Testis (tissue), 3 donors: ENCODE data around the gene PAFAH2. TPM values are rescaled to one million over a fixed set of nuclear protein-coding genes. Genes with fewer than 3 reads are reported as not detected.

Source experiments
- DNase-seq: peaks from one replicate; pipeline ENCODE4 v3.0.0-alpha.2; 2019
- H3K27ac ChIP-seq, 2 donors: fragments of 200-600 bp; sonication (generic); one replicate each; pipeline ENCODE4 v1.5.1; 2019
- H3K27me3 ChIP-seq: fragments of 200-600 bp; sonication (generic); one replicate; pipeline ENCODE4 v1.5.1; 2019
- H3K36me3 ChIP-seq: fragments of 200-600 bp; sonication (generic); one replicate; pipeline ENCODE4 v1.5.1; 2017; ENCODE audit warnings: low read depth; ENCODE audit errors: missing control alignments
- H3K4me1 ChIP-seq: fragments of 200-600 bp; sonication (generic); one replicate; pipeline ENCODE4 v1.5.1; 2019
- H3K4me3 ChIP-seq, 2 donors: fragments of 200-600 bp; sonication (generic); one replicate each; pipeline ENCODE4 v1.5.1; 2017 to 2019
- H3K9me3 ChIP-seq: fragments of 200-600 bp; sonication (generic); one replicate; pipeline ENCODE4 v1.5.1; 2017
- POLR2A ChIP-seq: fragments of 450-650 bp; IDR thresholded peaks from one replicate; pipeline ENCODE4 v1.6.1; 2017; ENCODE audit warnings: antibody characterized with exemption, mild to moderate bottlenecking, moderate library complexity
- WGBS, 2 donors: methylation state at CpG; one replicate each; pipeline ENCODE4 v1.1.5; 2018; 5-methylcytosine and 5-hydroxymethylcytosine counted together
- intact Hi-C: fragments of 100-400 bp; cut with DNase I; formaldehyde crosslinking; loops from one replicate; pipeline ENCODE4 v1.15.1; 2023; ENCODE audit warnings: low total_unique reads
- polyA plus RNA-seq: library from polyadenylated mRNA; stranded (reverse); fragments of 350-450 nt; fragmentation: Illumina TruSeq; extraction: RNeasy Lipid Tissue Mini Kit (QIAGEN cat#74804); gene quantifications from one replicate; pipeline ENCODE4 v1.2.3, GENCODE V29; 2014; ENCODE audit warnings: low read depth, low replicate concordance; ENCODE audit not compliant: insufficient read depth
- total RNA-seq, 2 donors: library from RNA; depleted of rRNA; stranded (reverse); fragments of >200 nt; gene quantifications; one replicate each; pipeline ENCODE4 v1.2.3, GENCODE V29; 2016
- TF ChIP-seq, protein P1 (sequence below), 3 experiments: fragments of 450-650 bp in 2 of 3; fragments of 200-600 bp in 1 of 3; sonication (generic) in 1 of 3; IDR thresholded peaks; one replicate each; pipeline ENCODE4 v1.5.1; 2016 to 2019; ENCODE audit warnings: antibody characterized with exemption in 3 of 3, mild to moderate bottlenecking in 2 of 3, moderate library complexity in 1 of 3

The PAFAH2 gene
- total and polyA plus RNA-seq, 3 donors from 2014 or later: 14.5 to 24.1 (median 18.9) TPM

DNA sequence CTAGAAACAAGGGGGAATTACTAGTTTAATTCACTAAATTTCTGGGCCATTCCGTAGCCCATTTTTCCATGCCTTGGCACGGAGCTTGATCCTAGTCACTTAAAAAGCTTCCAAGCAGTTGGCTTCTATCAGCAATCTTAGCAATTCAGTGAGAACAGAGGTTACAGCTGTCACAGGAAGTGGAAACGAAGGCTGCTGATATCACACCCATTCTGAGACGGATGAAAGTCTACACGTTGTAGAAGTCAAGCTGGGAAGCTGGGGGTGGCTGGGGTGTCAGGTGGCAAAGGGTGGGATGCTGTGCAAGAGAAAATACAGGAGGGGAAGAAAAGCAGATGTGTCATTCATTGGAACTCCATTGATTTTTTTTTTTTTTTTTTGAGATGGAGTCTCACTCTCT is 79.9 kb downstream of the PAFAH2 start:
- no peak for TF ChIP-seq POLR2A
- TF ChIP-seq, protein P1, sequence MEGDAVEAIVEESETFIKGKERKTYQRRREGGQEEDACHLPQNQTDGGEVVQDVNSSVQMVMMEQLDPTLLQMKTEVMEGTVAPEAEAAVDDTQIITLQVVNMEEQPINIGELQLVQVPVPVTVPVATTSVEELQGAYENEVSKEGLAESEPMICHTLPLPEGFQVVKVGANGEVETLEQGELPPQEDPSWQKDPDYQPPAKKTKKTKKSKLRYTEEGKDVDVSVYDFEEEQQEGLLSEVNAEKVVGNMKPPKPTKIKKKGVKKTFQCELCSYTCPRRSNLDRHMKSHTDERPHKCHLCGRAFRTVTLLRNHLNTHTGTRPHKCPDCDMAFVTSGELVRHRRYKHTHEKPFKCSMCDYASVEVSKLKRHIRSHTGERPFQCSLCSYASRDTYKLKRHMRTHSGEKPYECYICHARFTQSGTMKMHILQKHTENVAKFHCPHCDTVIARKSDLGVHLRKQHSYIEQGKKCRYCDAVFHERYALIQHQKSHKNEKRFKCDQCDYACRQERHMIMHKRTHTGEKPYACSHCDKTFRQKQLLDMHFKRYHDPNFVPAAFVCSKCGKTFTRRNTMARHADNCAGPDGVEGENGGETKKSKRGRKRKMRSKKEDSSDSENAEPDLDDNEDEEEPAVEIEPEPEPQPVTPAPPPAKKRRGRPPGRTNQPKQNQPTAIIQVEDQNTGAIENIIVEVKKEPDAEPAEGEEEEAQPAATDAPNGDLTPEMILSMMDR (IDR thresholded peaks at IDR 0.05): no peak
- Histone ChIP-seq H3K4me3 (no peak overlapping the region), H3K27me3 (no peaks in the 10 kb centered on the region), H3K4me1 (no peaks in the 10 kb centered on the region), H3K36me3 (no peaks in the 10 kb centered on the region), H3K9me3 (no peaks in the 10 kb centered on the region), H3K27ac (no peak overlapping the region)
- DNase-seq: no peak
- intact Hi-C loops: no loop called here
- WGBS, 2 donors: 56 to 61% methylated on average over 5 of the region's 5 CpGs

DNA sequence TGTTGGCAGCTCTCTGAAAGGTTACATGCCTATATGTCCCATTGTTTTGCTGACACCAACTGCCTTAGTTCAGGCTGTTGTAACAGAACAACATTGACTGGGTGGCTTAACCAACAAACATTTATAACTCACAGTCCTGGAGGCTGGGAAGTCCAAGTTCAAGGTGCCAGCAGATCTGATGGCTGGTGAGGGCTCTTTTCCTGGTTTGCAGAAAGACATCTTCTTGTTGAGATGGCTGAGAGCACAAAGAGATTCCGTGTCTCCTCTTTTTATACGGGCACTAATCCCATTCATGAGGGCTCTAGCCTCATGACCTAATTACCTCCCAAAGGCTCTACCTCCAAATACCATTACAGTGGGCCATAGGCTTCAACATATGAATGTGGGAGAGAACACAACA is 81.4 kb downstream of the PAFAH2 start:
- H3K27ac ChIP-seq: no peak overlapping the region
- H3K9me3 ChIP-seq: no peaks in the 10 kb centered on the region
- WGBS, 2 donors: 89 to 95% methylated on average over 2 of the region's 2 CpGs
- no peaks in the 10 kb centered on the region for H3K36me3 ChIP-seq
- H3K4me3 ChIP-seq: no peak overlapping the region
- H3K4me1 ChIP-seq: no peaks in the 10 kb centered on the region
- H3K27me3 ChIP-seq: no peaks in the 10 kb centered on the region
- no peak for TF ChIP-seq POLR2A
- TF ChIP-seq, protein P1 (IDR thresholded peaks at IDR 0.05): no peak
- intact Hi-C loops: no loop called here
- no peak for DNase-seq

DNA sequence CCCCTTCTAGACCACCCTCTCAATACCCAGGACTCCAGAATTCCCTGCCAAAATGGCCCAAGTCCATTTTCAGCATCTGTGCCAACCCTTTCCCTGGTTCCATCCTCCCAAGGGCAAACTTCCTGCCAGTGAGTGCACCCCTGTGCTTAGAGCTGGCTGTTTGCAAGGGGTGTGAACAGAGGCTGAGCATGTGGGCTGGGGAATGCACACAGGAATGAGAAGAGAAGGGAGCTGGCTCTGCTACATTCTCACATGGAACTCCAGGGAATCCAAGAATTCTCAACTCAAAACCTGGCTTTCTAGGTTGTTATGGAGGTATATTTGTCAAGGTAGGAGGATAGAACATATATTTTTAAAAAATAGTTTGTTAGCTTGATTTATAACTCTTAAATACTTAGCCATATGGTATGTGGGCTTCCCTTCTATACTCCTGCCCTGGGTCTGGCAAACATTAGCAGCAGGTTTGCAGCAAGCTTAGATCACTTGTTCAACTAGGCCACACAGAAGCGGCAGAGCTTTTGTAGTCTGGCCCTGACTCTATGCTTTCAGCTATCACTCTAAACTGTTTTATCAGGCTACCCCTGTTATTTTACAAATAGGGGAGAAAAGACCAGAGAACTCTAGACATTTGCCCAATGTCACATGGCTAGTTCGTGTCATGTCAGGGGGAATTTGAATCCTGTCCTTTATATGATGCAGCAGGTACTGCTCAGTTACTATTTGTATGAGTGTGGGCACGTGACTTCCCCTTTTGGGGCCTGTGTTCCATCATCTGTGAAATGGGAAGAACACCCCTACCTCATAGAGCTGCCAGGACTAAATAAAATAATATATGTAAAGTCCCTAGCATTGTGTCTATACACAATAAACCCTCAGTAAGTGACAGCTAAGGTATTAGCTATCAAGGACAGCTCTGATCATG is 83.5 kb downstream of the PAFAH2 start:
- H3K4me3 ChIP-seq: no peak overlapping the region
- no peaks in the 10 kb centered on the region for H3K9me3 ChIP-seq
- H3K36me3 ChIP-seq: no peaks in the 10 kb centered on the region
- 86 to 92% methylated on average over 3 of the region's 3 CpGs for WGBS, 2 donors
- intact Hi-C loops: no loop called here
- H3K27me3 ChIP-seq: no peaks in the 10 kb centered on the region
- no peak for TF ChIP-seq POLR2A
- TF ChIP-seq, protein P1 (IDR thresholded peaks at IDR 0.05): no peak
- no peak for DNase-seq
- H3K4me1 ChIP-seq: no peaks in the 10 kb centered on the region
- no peak overlapping the region for H3K27ac ChIP-seq

DNA sequence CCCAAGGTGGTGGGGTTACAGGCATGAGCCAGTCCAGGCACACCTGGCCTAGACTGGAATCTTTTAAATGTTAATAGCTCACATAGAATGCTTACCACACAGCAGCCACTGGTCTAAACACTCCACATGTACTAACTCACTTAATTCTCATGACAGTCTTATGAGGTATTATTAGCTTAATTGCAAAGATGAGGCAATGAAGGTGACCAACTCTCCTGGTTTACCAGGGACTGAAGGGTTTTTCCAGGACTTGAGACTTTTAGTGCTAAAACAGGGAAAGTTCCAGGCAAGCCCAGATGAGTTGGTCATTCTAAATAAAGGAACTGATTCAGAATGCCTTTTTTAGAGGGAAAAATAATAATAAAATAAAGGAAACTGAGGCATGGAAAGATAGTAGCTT is 84.7 kb downstream of the PAFAH2 start:
- Histone ChIP-seq H3K4me1 (no peaks in the 10 kb centered on the region), H3K9me3 (no peaks in the 10 kb centered on the region), H3K27ac (no peak overlapping the region), H3K4me3 (no peak overlapping the region), H3K36me3 (no peaks in the 10 kb centered on the region), H3K27me3 (no peaks in the 10 kb centered on the region)
- no peak for DNase-seq
- intact Hi-C loops: no loop called here
- TF ChIP-seq, protein P1 (IDR thresholded peaks at IDR 0.05): no peak
- no peak for TF ChIP-seq POLR2A
